NCI-H526 (cell line): Measurements from ENCODE around the gene AKT3.

Experiments used
- DNase-seq, 2 experiments: peaks; one replicate each; lab custom pipeline; 2025; lab: John Stamatoyannopoulos, UW

Gene AKT3

GRCh38 chr1:243550276-243550675, 299.8 kb downstream of the AKT3 start:
- DNase-seq, result no peak

- DNase-seq, result no peak
Measured at GRCh38 chr1:243549791-243550190, 300.3 kb downstream of the AKT3 start.

- no peak for DNase-seq
Measured at GRCh38 chr1:243549108-243549507, 300.9 kb downstream of the AKT3 start.

- no peak for DNase-seq
Measured at GRCh38 chr1:243548516-243548915, 301.5 kb downstream of the AKT3 start.

GRCh38 chr1:243547891-243548290, 302.2 kb downstream of the AKT3 start:
- DNase-seq, result no peak

- no peak for DNase-seq
Measured at GRCh38 chr1:243546457-243546856, 303.6 kb downstream of the AKT3 start.

- no peak for DNase-seq
Measured at GRCh38 chr1:243543501-243543900, 306.5 kb downstream of the AKT3 start.

GRCh38 chr1:243542739-243543415, 307.2 kb downstream of the AKT3 start:
- no peak for DNase-seq

GRCh38 chr1:243539636-243540035, 310.4 kb downstream of the AKT3 start:
- DNase-seq, result no peak

- DNase-seq, result no peak
Measured at GRCh38 chr1:243535014-243535413, 315.0 kb downstream of the AKT3 start.

- no peak for DNase-seq
Measured at GRCh38 chr1:243529512-243529911, 320.5 kb downstream of the AKT3 start.

GRCh38 chr1:243528459-243529121, 321.5 kb downstream of the AKT3 start:
- no peak for DNase-seq

- DNase-seq, result no peak
Measured at GRCh38 chr1:243526180-243526579, 323.9 kb downstream of the AKT3 start.

GRCh38 chr1:243525085-243525487, 325.0 kb downstream of the AKT3 start:
- no peak for DNase-seq

- DNase-seq, result no peak
Measured at GRCh38 chr1:243523766-243524165, 326.3 kb downstream of the AKT3 start.

GRCh38 chr1:243520831-243521230, 329.2 kb downstream of the AKT3 start:
- DNase-seq, result no peak

GRCh38 chr1:243514927-243515326, 335.1 kb downstream of the AKT3 start:
- no peak for DNase-seq

- no peak for DNase-seq
Measured at GRCh38 chr1:243513726-243514491, 336.1 kb downstream of the AKT3 start.

- DNase-seq, result no peak
Measured at GRCh38 chr1:243510928-243511327, 339.1 kb downstream of the AKT3 start.

GRCh38 chr1:243508943-243509342, 341.1 kb downstream of the AKT3 start:
- no peak for DNase-seq

- no peak for DNase-seq
Measured at GRCh38 chr1:243508303-243508713, 341.7 kb downstream of the AKT3 start.

GRCh38 chr1:243507672-243508302, 342.3 kb downstream of the AKT3 start:
- DNase-seq, result no peak
